Stomach (tissue), 9 donors: ENCODE results near the gene SMAD3. TPM values are rescaled to one million over a fixed set of nuclear protein-coding genes. Genes with fewer than 3 reads are reported as not detected.

Source experiments
- DNase-seq, 2 donors: peaks; one replicate each; pipeline versions ENCODE4 v3.0.0 to v3.0.0-alpha.2; 2013 to 2019
- H3K27ac ChIP-seq, 5 donors: fragments of 200-600 bp in 4 of 5; sonication (generic) in 4 of 5; one replicate each; pipeline ENCODE4 v1.5.1; 2013 to 2019; ENCODE audit warnings: mild to moderate bottlenecking in 1 of 5, moderate library complexity in 1 of 5
- H3K27me3 ChIP-seq, 3 donors: fragments of 200-600 bp; sonication (generic); one replicate each; pipeline ENCODE4 v1.5.1; 2017 to 2019; ENCODE audit warnings: mixed run types in 1 of 3
- H3K36me3 ChIP-seq, 4 donors: fragments of 200-600 bp; sonication (generic); 1 replicate in 3 of 4; 2 replicates in 1 of 4; pipeline ENCODE4 v1.5.1; 2016 to 2019
- H3K4me1 ChIP-seq, 4 donors: fragments of 200-600 bp; sonication (generic); one replicate each; pipeline ENCODE4 v1.5.1; 2016 to 2019
- H3K4me3 ChIP-seq, 4 donors: fragments of 200-600 bp; sonication (generic) in 3 of 4; one replicate each; pipeline ENCODE4 v1.5.1; 2016 to 2019; ENCODE audit warnings: mild to moderate bottlenecking in 1 of 4
- H3K9me3 ChIP-seq, 4 donors: fragments of 200-600 bp; sonication (generic); one replicate each; pipeline ENCODE4 v1.5.1; 2016 to 2019
- EP300 ChIP-seq: sonication (generic); formaldehyde crosslinking; IDR thresholded peaks from one replicate; pipeline ENCODE4 v1.6.1; 2017; ENCODE audit warnings: antibody characterized with exemption
- POLR2A ChIP-seq, 4 donors: fragments of 450-650 bp; IDR thresholded peaks; one replicate each; pipeline ENCODE4 v1.6.1; 2016; ENCODE audit warnings: antibody characterized with exemption in 4 of 4, control low read depth in 2 of 4, mild to moderate bottlenecking in 1 of 4, moderate library complexity in 1 of 4
- POLR2AphosphoS5 ChIP-seq, 3 donors: sonication (generic); formaldehyde crosslinking; IDR thresholded peaks; one replicate each; pipeline ENCODE4 v1.6.1; 2016; ENCODE audit warnings: antibody characterized with exemption in 3 of 3
- WGBS, 5 donors: extraction: QIAGEN DNeasy Blood & Tissue Kit in 3 of 5; methylation state at CpG; one replicate each; pipeline versions ENCODE4 v1.1.5 to v1.1.7; 2013 to 2018; 5-methylcytosine and 5-hydroxymethylcytosine counted together
- intact Hi-C: fragments of 100-400 bp; cut with DNase I; formaldehyde crosslinking; loops from one replicate; pipeline ENCODE4 v1.15.1; 2023; ENCODE audit warnings: low total_unique reads
- polyA plus RNA-seq, 3 donors: library from polyadenylated mRNA; stranded (reverse); fragments of 200-250 nt; gene quantifications; one replicate each; pipeline ENCODE4 v1.2.3, GENCODE V29; 2013
- total RNA-seq, 5 donors: library from RNA; depleted of rRNA; stranded (reverse); fragments of >200 nt; gene quantifications; one replicate each; pipeline versions ENCODE4 v1.1.0 to v1.2.3, GENCODE V29; 2014 to 2016
- TF ChIP-seq, protein P1 (sequence below), 7 experiments: fragments of 450-650 bp in 4 of 7; fragments of 200-600 bp in 3 of 7; sonication (generic) in 3 of 7; IDR thresholded peaks; one replicate each; pipeline ENCODE4 v1.5.1; 2016 to 2019; ENCODE audit warnings: antibody characterized with exemption in 7 of 7, control low read depth in 2 of 7, mild to moderate bottlenecking in 1 of 7
- donor health status: healthy with polysubstance abuse.
- donor health status: Bipolar disorder and iron deficiency.
- donor health status: healthy.

The SMAD3 gene
- total and polyA plus RNA-seq, 8 donors = 6.8 to 103 (median 27.5) TPM

DNA sequence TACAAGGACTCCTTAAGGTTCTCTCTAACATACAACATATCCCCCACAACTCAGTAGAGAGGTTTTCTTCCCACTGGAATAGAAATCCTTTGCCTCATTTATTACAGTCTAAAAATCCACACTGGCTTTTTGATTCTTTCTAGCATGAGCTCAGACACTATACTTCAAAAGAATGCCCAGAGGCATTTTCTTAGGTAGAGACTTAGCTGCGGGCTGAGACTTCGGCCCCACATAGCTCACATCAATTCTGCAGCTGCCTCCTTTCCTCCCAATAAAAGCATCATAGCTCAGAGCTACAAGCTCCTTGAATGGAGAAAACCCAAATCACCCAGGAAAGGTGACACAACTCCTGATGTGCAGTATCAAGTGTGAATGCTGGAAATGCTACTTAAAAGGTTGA is 136.7 kb downstream of the SMAD3 start:
- intact Hi-C loops = no loop called here
- DNase-seq = no peak
- Histone ChIP-seq H3K36me3 (peaks cover 0 to 60% (median 52%) of the 10 kb centered on the region in 4 donors), H3K4me3 (no peak overlapping the region), H3K27ac (no peak overlapping the region), H3K27me3 (no peaks in the 10 kb centered on the region), H3K4me1 (peaks cover 0 to 19% (median 5%) of the 10 kb centered on the region in 4 donors), H3K9me3 (no peaks in the 10 kb centered on the region)
- TF ChIP-seq, protein P1, sequence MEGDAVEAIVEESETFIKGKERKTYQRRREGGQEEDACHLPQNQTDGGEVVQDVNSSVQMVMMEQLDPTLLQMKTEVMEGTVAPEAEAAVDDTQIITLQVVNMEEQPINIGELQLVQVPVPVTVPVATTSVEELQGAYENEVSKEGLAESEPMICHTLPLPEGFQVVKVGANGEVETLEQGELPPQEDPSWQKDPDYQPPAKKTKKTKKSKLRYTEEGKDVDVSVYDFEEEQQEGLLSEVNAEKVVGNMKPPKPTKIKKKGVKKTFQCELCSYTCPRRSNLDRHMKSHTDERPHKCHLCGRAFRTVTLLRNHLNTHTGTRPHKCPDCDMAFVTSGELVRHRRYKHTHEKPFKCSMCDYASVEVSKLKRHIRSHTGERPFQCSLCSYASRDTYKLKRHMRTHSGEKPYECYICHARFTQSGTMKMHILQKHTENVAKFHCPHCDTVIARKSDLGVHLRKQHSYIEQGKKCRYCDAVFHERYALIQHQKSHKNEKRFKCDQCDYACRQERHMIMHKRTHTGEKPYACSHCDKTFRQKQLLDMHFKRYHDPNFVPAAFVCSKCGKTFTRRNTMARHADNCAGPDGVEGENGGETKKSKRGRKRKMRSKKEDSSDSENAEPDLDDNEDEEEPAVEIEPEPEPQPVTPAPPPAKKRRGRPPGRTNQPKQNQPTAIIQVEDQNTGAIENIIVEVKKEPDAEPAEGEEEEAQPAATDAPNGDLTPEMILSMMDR (IDR thresholded peaks at IDR 0.05) = no peak
- TF ChIP-seq POLR2AphosphoS5 (IDR thresholded peaks at IDR 0.05) = no peak
- no peak for TF ChIP-seq POLR2A (IDR thresholded peaks at IDR 0.05)
- TF ChIP-seq EP300 = no peak
- WGBS, 5 donors = 94 to 100% (median 96%) methylated on average over 2 of the region's 2 CpGs

DNA sequence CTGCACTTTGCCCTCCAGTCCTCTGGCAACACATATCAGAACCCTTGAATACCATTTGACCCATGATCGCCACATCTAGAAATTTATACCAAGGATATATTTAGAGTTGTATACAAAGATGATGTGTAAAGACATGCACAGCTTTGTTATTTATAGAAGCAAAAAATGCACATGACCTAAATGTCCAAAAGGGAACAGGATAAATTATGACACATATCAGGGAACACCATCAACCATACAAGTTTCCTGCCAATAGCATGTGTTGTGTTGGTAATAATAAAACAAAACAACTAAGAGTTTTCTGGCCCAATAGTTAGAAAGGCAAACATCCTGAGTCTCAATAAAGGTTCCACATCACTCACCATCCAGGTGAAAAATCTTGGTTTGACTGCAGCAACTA is 137.6 kb downstream of the SMAD3 start:
- no peaks in the 10 kb centered on the region for H3K27me3 ChIP-seq
- H3K27ac ChIP-seq = no peak overlapping the region
- peaks cover 0 to 19% (median 3%) of the 10 kb centered on the region in 4 donors for H3K4me1 ChIP-seq
- intact Hi-C loops = no loop called here
- 89 to 95% (median 91%) methylated on average over 1 of the region's 1 CpG for WGBS, 5 donors
- H3K4me3 ChIP-seq = no peak overlapping the region
- no peaks in the 10 kb centered on the region for H3K9me3 ChIP-seq
- TF ChIP-seq POLR2A (IDR thresholded peaks at IDR 0.05) (no peak), POLR2AphosphoS5 (IDR thresholded peaks at IDR 0.05) (no peak), EP300 (no peak)
- TF ChIP-seq, protein P1 (IDR thresholded peaks at IDR 0.05) = no peak
- DNase-seq = no peak
- peaks cover 0 to 69% (median 61%) of the 10 kb centered on the region in 4 donors for H3K36me3 ChIP-seq

DNA sequence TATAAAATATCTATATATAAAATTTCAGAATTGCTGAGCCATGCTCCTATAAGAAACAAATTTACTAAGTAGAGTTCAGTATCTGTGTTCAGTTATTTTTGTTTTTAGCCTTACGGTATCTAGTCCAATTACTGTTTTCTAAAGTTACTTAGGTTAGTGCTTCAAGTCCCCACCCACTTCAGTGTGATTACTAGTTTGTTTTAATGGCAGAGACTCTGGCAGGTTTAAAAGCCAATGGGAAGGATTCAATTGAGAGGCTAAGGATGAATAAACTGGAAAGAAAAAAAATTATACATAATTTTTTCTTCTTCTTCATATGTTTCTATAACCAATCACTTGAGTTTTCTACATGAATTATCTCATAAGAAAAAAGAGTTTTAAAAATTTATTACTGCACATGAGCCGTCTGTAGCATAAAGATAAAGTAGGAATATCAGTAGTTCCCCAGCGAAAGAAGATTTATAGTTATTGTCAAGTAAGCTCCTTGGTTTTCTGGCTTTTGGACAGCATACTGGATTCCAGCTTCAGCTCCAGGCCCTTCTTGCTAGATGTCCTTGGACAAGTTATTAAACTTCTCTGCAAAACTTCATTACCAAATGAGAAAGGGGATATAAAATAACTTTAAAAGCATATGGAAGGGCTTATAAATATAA is 142.3 kb downstream of the SMAD3 start:
- no peaks in the 10 kb centered on the region for H3K4me1 ChIP-seq
- H3K9me3 ChIP-seq = no peaks in the 10 kb centered on the region
- 96 to 100% (median 97%) methylated on average over 3 of the region's 3 CpGs for WGBS, 5 donors
- H3K27ac ChIP-seq = no peak overlapping the region
- intact Hi-C loops = no loop called here
- TF ChIP-seq POLR2AphosphoS5 (IDR thresholded peaks at IDR 0.05) (no peak), EP300 (no peak), POLR2A (IDR thresholded peaks at IDR 0.05) (no peak)
- TF ChIP-seq, protein P1 (IDR thresholded peaks at IDR 0.05) = no peak
- DNase-seq = no peak
- H3K27me3 ChIP-seq = no peaks in the 10 kb centered on the region
- peaks cover 0 to 65% (median 60%) of the 10 kb centered on the region in 4 donors for H3K36me3 ChIP-seq
- H3K4me3 ChIP-seq = no peak overlapping the region

DNA sequence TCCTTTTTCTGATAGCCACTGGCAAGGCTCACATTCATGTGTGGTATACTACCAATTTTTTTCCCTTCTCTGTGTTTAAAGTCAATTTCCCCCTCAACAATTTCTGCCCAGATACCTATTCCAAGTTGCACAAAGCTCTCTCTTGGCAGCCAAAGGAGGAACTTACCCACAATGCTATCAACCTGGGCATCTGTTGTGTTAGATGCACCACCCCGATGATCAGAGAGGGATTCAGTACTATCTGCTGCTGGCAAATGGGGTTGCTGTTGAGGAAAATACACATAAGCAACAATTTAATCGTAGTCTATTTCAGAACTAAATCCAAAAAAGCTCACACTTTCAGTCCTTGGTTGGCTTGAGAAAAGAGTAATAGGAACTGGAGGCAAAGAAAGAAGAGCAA is 143.0 kb downstream of the SMAD3 start:
- H3K9me3 ChIP-seq = no peaks in the 10 kb centered on the region
- no peaks in the 10 kb centered on the region for H3K4me1 ChIP-seq
- 57 to 98% (median 74%) methylated on average over 2 of the region's 2 CpGs for WGBS, 5 donors
- H3K36me3 ChIP-seq = peaks cover 0 to 57% (median 55%) of the 10 kb centered on the region in 4 donors
- intact Hi-C loops = no loop called here
- H3K27me3 ChIP-seq = no peaks in the 10 kb centered on the region
- DNase-seq = no peak
- TF ChIP-seq POLR2A (IDR thresholded peaks at IDR 0.05) = no peak
- no peak for TF ChIP-seq POLR2AphosphoS5 (IDR thresholded peaks at IDR 0.05)
- no peak for TF ChIP-seq EP300
- TF ChIP-seq, protein P1 (IDR thresholded peaks at IDR 0.05) = no peak
- no peak overlapping the region for H3K4me3 ChIP-seq
- H3K27ac ChIP-seq = no peak overlapping the region
